H1 (cell line): ENCODE data around the gene TFG. TPM values are rescaled to one million over a fixed set of nuclear protein-coding genes. Genes with fewer than 3 reads are reported as not detected.

Source experiments
- CTCF ChIA-PET: fragments of 300-600 bp; sonication (Branson Sonifier 250); formaldehyde crosslinking; loops from one replicate; lab custom pipeline; 2021; ENCODE audit not compliant: partially characterized antibody; lab: Charles Lee
- POLR2A ChIA-PET: fragments of 300-600 bp; sonication (Branson Sonifier 250); formaldehyde crosslinking; loops from one replicate; lab custom pipeline; 2021; ENCODE audit warnings: inconsistent platforms; ENCODE audit not compliant: partially characterized antibody; lab: Charles Lee
- DNase-seq, 2 experiments: peaks; one replicate each; pipeline versions ENCODE4 v3.0.0 to v3.0.0-alpha.2; 2010 to 2022; ENCODE audit warnings: low spot score in 2 of 2, low read depth in 1 of 2, mixed read lengths in 1 of 2
- FAIRE-seq: peaks from 2 replicates; lab custom pipeline; 2011; peaks lifted over from hg19 to GRCh38; lab: Jason Lieb, UNC
- H2AFZ ChIP-seq: 2 replicates; pipeline ENCODE4 v1.8.1; 2012; ENCODE audit warnings: low read length, inconsistent platforms
- H2AK5ac ChIP-seq: 2 replicates; pipeline ENCODE4 v1.6.1; 2013; ENCODE audit warnings: low read depth, low read length
- H2BK120ac ChIP-seq: replicated peaks from 2 replicates; pipeline ENCODE3; 2013; ENCODE audit warnings: low read depth, low read length, inconsistent platforms
- H2BK12ac ChIP-seq: 2 replicates; pipeline ENCODE4 v1.6.1; 2013; ENCODE audit warnings: low read depth, low read length
- H2BK15ac ChIP-seq: 2 replicates; pipeline ENCODE4 v1.6.1; 2013; ENCODE audit warnings: low read length
- H2BK20ac ChIP-seq: 2 replicates; pipeline ENCODE4 v1.6.1; 2013; ENCODE audit warnings: low read length
- H2BK5ac ChIP-seq: 2 replicates; pipeline ENCODE4 v1.6.1; 2013; ENCODE audit warnings: low read depth, low read length
- H3K14ac ChIP-seq: 2 replicates; pipeline ENCODE4 v1.6.1; 2013; ENCODE audit warnings: inconsistent platforms; ENCODE audit not compliant: insufficient read length
- H3K18ac ChIP-seq: 2 replicates; pipeline ENCODE4 v1.6.1; 2013; ENCODE audit warnings: low read length; ENCODE audit errors: extremely low read depth
- H3K23ac ChIP-seq: 2 replicates; pipeline ENCODE4 v1.6.1; 2013; ENCODE audit warnings: inconsistent platforms; ENCODE audit not compliant: insufficient read length
- H3K23me2 ChIP-seq: 2 replicates; pipeline ENCODE4 v1.6.1; 2013; ENCODE audit warnings: low read depth, low read length
- H3K27ac ChIP-seq: 2 replicates; pipeline ENCODE4 v1.6.1; 2011; ENCODE audit warnings: low read depth, low read length, inconsistent platforms
- H3K27me3 ChIP-seq, 4 experiments: replicated peaks in 1 of 4; 1 replicate in 1 of 4; 2 replicates in 3 of 4; pipeline versions ENCODE4 v1.6.1 to v1.8.1; 2011 to 2013; ENCODE audit warnings: low read length in 3 of 4, mild to moderate bottlenecking in 3 of 4, inconsistent platforms in 2 of 4, mixed read lengths in 2 of 4, moderate library complexity in 1 of 4; ENCODE audit not compliant: control insufficient read depth in 3 of 4, insufficient read depth in 3 of 4; ENCODE audit errors: extremely low read depth in 1 of 4
- H3K36me3 ChIP-seq, 4 experiments: 2 replicates each; pipeline versions ENCODE4 v1.6.1 to v1.8.1; 2011 to 2013; ENCODE audit warnings: mild to moderate bottlenecking in 4 of 4, low read length in 3 of 4, moderate library complexity in 2 of 4, control low read depth in 1 of 4, inconsistent platforms in 1 of 4; ENCODE audit not compliant: insufficient read depth in 4 of 4, control insufficient read depth in 2 of 4
- H3K4ac ChIP-seq: replicated peaks from 2 replicates; pipeline ENCODE3; 2013; ENCODE audit warnings: low read length, low read depth, mixed read lengths, inconsistent platforms; ENCODE audit not compliant: insufficient read length
- H3K4me1 ChIP-seq, 4 experiments: replicated peaks in 1 of 4; 1 replicate in 1 of 4; 2 replicates in 3 of 4; pipeline versions ENCODE4 v1.6.1 to v1.8.1; 2011 to 2013; ENCODE audit warnings: low read length in 3 of 4, inconsistent platforms in 2 of 4, mixed read lengths in 1 of 4; ENCODE audit not compliant: insufficient read depth in 4 of 4, control insufficient read depth in 3 of 4
- H3K4me2 ChIP-seq, 2 experiments: 2 replicates each; pipeline versions ENCODE4 v1.6.1 to v1.8.1; 2011 to 2013; ENCODE audit warnings: low read depth in 2 of 2, low read length in 2 of 2, control low read depth in 1 of 2, inconsistent platforms in 1 of 2, mild to moderate bottlenecking in 1 of 2; ENCODE audit not compliant: insufficient read depth in 1 of 2
- H3K4me3 ChIP-seq, 4 experiments: fragments of 200-600, 300-600 bp in 1 of 4; sonication (generic), shearing (Covaris generic), sonication (Bioruptor Twin) in 1 of 4; 2 replicates each; pipeline versions ENCODE4 v1.5.1 to v1.8.1; 2011 to 2016; ENCODE audit warnings: low read length in 4 of 4, low read depth in 3 of 4, control low read depth in 2 of 4, inconsistent platforms in 2 of 4, mild to moderate bottlenecking in 2 of 4, mixed read lengths in 1 of 4, moderate library complexity in 1 of 4; ENCODE audit not compliant: insufficient read depth in 2 of 4; ENCODE audit errors: extremely low read depth in 1 of 4
- H3K56ac ChIP-seq: replicated peaks from 2 replicates; pipeline ENCODE3; 2013; ENCODE audit warnings: low read depth, mild to moderate bottlenecking, mixed read lengths, low read length, inconsistent platforms; ENCODE audit not compliant: insufficient read length
- H3K79me1 ChIP-seq: 2 replicates; pipeline ENCODE4 v1.6.1; 2013; ENCODE audit warnings: low read depth, low read length, control low read depth
- H3K79me2 ChIP-seq, 2 experiments: 2 replicates each; pipeline versions ENCODE4 v1.6.1 to v1.8.1; 2012 to 2013; ENCODE audit warnings: low read length in 2 of 2, mild to moderate bottlenecking in 2 of 2, inconsistent platforms in 1 of 2; ENCODE audit not compliant: insufficient read depth in 2 of 2, control insufficient read depth in 1 of 2
- H3K9ac ChIP-seq, 4 experiments: replicated peaks in 1 of 4; 1 replicate in 1 of 4; 2 replicates in 3 of 4; pipeline versions ENCODE4 v1.6.1 to v1.8.1; 2011 to 2013; ENCODE audit warnings: low read depth in 3 of 4, low read length in 3 of 4, control low read depth in 2 of 4, mild to moderate bottlenecking in 2 of 4, moderate library complexity in 2 of 4, inconsistent platforms in 1 of 4; ENCODE audit errors: extremely low read depth in 1 of 4
- H3K9me3 ChIP-seq, 2 experiments: 2 replicates each; pipeline versions ENCODE4 v1.6.1 to v1.8.1; 2012 to 2013; ENCODE audit warnings: mild to moderate bottlenecking in 2 of 2, moderate library complexity in 2 of 2, control low read depth in 1 of 2, inconsistent platforms in 1 of 2, low read depth in 1 of 2, low read length in 1 of 2, mixed read lengths in 1 of 2; ENCODE audit not compliant: insufficient read depth in 2 of 2
- H4K20me1 ChIP-seq, 2 experiments: replicated peaks in 1 of 2; 2 replicates each; pipeline versions ENCODE3 to v1.8.1; 2011 to 2013; ENCODE audit warnings: inconsistent platforms in 2 of 2, low read length in 2 of 2, mild to moderate bottlenecking in 1 of 2; ENCODE audit not compliant: insufficient read depth in 2 of 2, control insufficient read depth in 1 of 2
- H4K5ac ChIP-seq: 2 replicates; pipeline ENCODE4 v1.6.1; 2013; ENCODE audit warnings: low read length, low read depth, mixed read lengths, inconsistent platforms; ENCODE audit not compliant: insufficient read length
- H4K8ac ChIP-seq: 2 replicates; pipeline ENCODE4 v1.8.0; 2013; ENCODE audit warnings: mild to moderate bottlenecking, moderate library complexity, low read length, inconsistent platforms; ENCODE audit not compliant: insufficient read depth; ENCODE audit errors: extremely low read depth
- H4K91ac ChIP-seq: replicated peaks from 2 replicates; pipeline ENCODE3; 2013; ENCODE audit warnings: low read length, mixed read lengths, inconsistent platforms; ENCODE audit not compliant: insufficient read length
- CBX5 ChIP-seq: fragments of 300-800, 300-1000 bp; sonication (generic); IDR thresholded peaks from 2 replicates; pipeline ENCODE4 v1.7.1; 2016; ENCODE audit warnings: antibody characterized with exemption, low read length, low read depth
- CBX8 ChIP-seq: fragments of 300-800, 300-1000 bp; sonication (generic); IDR thresholded peaks from 2 replicates; pipeline ENCODE4 v1.7.1; 2016; ENCODE audit warnings: low read depth, low read length, borderline replicate concordance
- EZH2 ChIP-seq: fragments of 200-600 bp; sonication (generic); IDR thresholded peaks from 2 replicates; pipeline ENCODE4 v1.7.1; 2012; ENCODE audit warnings: low read depth, mild to moderate bottlenecking, moderate library complexity, low read length, inconsistent platforms; ENCODE audit not compliant: severe bottlenecking
- JUN ChIP-seq: IDR thresholded peaks from 2 replicates; pipeline ENCODE4 v1.6.1; 2011; ENCODE audit warnings: low read depth, mild to moderate bottlenecking, improper control_type of control experiment, low read length
- NANOG ChIP-seq: IDR thresholded peaks from 2 replicates; pipeline ENCODE4 v1.6.1; 2011; ENCODE audit warnings: low read length, low read depth, mild to moderate bottlenecking, inconsistent platforms; ENCODE audit not compliant: insufficient read depth, poor library complexity, severe bottlenecking
- NRF1 ChIP-seq: IDR thresholded peaks from 2 replicates; pipeline ENCODE4 v1.6.1; 2011; ENCODE audit warnings: mild to moderate bottlenecking, low read depth, low read length, improper control_type of control experiment
- PHF8 ChIP-seq: fragments of 200-600 bp; sonication (generic); conservative IDR thresholded peaks from 2 replicates; pipeline ENCODE4 v1.7.1; 2012; ENCODE audit warnings: low read depth, mild to moderate bottlenecking, inconsistent platforms, low read length, moderate library complexity
- POLR2AphosphoS5 ChIP-seq: IDR thresholded peaks from 2 replicates; pipeline ENCODE4 v1.6.1; 2011; ENCODE audit warnings: low read depth, low read length
- RAD21 ChIP-seq, 2 experiments: IDR thresholded peaks in 1 of 2; conservative IDR thresholded peaks in 1 of 2; 2 replicates each; pipeline ENCODE4 v1.6.1; 2011; ENCODE audit warnings: low read depth in 2 of 2, low read length in 2 of 2, improper control_type of control experiment in 1 of 2, inconsistent platforms in 1 of 2, mild to moderate bottlenecking in 1 of 2, moderate library complexity in 1 of 2
- RFX5 ChIP-seq: IDR thresholded peaks from 2 replicates; pipeline ENCODE4 v1.6.1; 2011; ENCODE audit warnings: low read depth, low read length, improper control_type of control experiment, borderline replicate concordance
- RNF2 ChIP-seq: fragments of 200-900, 300-1000 bp; sonication (generic); IDR thresholded peaks from 2 replicates; pipeline ENCODE4 v1.7.1; 2016; ENCODE audit warnings: borderline replicate concordance, low read depth, mild to moderate bottlenecking, antibody characterized with exemption, low read length; ENCODE audit not compliant: poor library complexity, severe bottlenecking; ENCODE audit errors: missing control alignments
- SIX5 ChIP-seq: IDR thresholded peaks from 2 replicates; pipeline ENCODE4 v1.6.1; 2011; ENCODE audit warnings: mild to moderate bottlenecking, low read depth, low read length
- TAF1 ChIP-seq: IDR thresholded peaks from 2 replicates; pipeline ENCODE4 v1.6.1; 2011; ENCODE audit warnings: mild to moderate bottlenecking, low read depth, low read length
- WGBS, 2 experiments: shearing (Covaris generic) in 1 of 2; methylation state at CpG; one replicate each; pipeline versions ENCODE4 v1.1.6 to v1.1.7; 2013 to 2015; ENCODE audit warnings: low lambda C conversion rate in 2 of 2, mixed read lengths in 2 of 2, inconsistent platforms in 1 of 2, low coverage in 1 of 2, missing lambda C conversion rate in 1 of 2; ENCODE audit not compliant: insufficient replicate concordance in 2 of 2, insufficient coverage in 1 of 2, insufficient read length in 1 of 2; ENCODE audit errors: extremely low coverage in 1 of 2, missing lambda C conversion rate in 1 of 2; 5-methylcytosine and 5-hydroxymethylcytosine counted together
- polyA plus RNA-seq, 7 experiments: library from polyadenylated mRNA; depleted of rRNA in 3 of 7; stranded (reverse) in 5 of 7; unstranded in 2 of 7; fragments of >200 nt in 5 of 7; fragments of 200-250 nt in 2 of 7; gene quantifications; 1 replicate in 5 of 7; 2 replicates in 1 of 7; 4 replicates in 1 of 7; pipeline versions ENCODE4 v1.2.1 to v1.2.3, GENCODE V29; 2011 to 2013; ENCODE audit warnings: missing spikeins in 2 of 7, mixed read lengths in 2 of 7
- total RNA-seq: library from RNA; stranded (reverse); fragmentation: NEBNext Ultra II Directional; extraction: Animal tissue kit (Norgen Biotek cat#: 25700); gene quantifications from 2 replicates; pipeline ENCODE4 v1.2.1, GENCODE V29; 2021

Gene TFG
- total and polyA plus RNA-seq, 2 of the 8 experiments (the other 6 are each of a cell fraction or from before 2014, with no cell fraction given) = 81.9 to 98.4 TPM

- no peak overlapping the region for H4K5ac ChIP-seq
- no peak overlapping the region for H3K18ac ChIP-seq
- H3K9ac ChIP-seq = no peak overlapping the region
- no peak overlapping the region for H3K56ac ChIP-seq
- ChIA-PET POLR2A (no interaction called here), CTCF (no interaction called here)
- FAIRE-seq = no peak
- H2AFZ ChIP-seq = no peak overlapping the region
- no peak overlapping the region for H4K91ac ChIP-seq
- H3K14ac ChIP-seq = no peak overlapping the region
- no peaks in the 10 kb centered on the region for H3K23me2 ChIP-seq
- 87% methylated on average over 2 of the region's 2 CpGs; no CpG with 5 or more reads in 1 of the 2 experiments for WGBS, 2 experiments
- no peaks in the 10 kb centered on the region for H3K27me3 ChIP-seq
- no peak overlapping the region for H3K27ac ChIP-seq
- no peak overlapping the region for H2AK5ac ChIP-seq
- no peak for DNase-seq
- no peak overlapping the region for H3K4me2 ChIP-seq
- no peak overlapping the region for H2BK5ac ChIP-seq
- no peak overlapping the region for H4K8ac ChIP-seq
- H2BK120ac ChIP-seq = no peak overlapping the region
- no peak overlapping the region for H2BK12ac ChIP-seq
- no peaks in the 10 kb centered on the region for H3K79me1 ChIP-seq
- H3K4ac ChIP-seq = no peak overlapping the region
- no peaks in the 10 kb centered on the region for H3K9me3 ChIP-seq
- H3K23ac ChIP-seq = no peak overlapping the region
- no peak overlapping the region for H2BK15ac ChIP-seq
- H3K4me3 ChIP-seq = no peak overlapping the region
- no peak for TF ChIP-seq CBX8
- TF ChIP-seq PHF8 = no peak
- TF ChIP-seq SIX5 = no peak
- TF ChIP-seq RNF2 = no peak
- no peak for TF ChIP-seq RAD21 (IDR thresholded peaks at IDR 0.05 in 1 of 2, conservative IDR thresholded peaks at IDR 0.05 in 1 of 2; ENCODE audit: low read depth in 2 of 2, low read length in 2 of 2)
- TF ChIP-seq POLR2AphosphoS5 = no peak
- no peak for TF ChIP-seq RFX5
- TF ChIP-seq CBX5 = no peak
- TF ChIP-seq TAF1 = no peak
- no peak for TF ChIP-seq NANOG
- TF ChIP-seq JUN = no peak
- TF ChIP-seq EZH2 = no peak
- no peak for TF ChIP-seq NRF1
- H2BK20ac ChIP-seq = no peak overlapping the region
- no peaks in the 10 kb centered on the region for H3K79me2 ChIP-seq
- H3K4me1 ChIP-seq = no peaks in the 10 kb centered on the region
- H3K36me3 ChIP-seq = no peaks in the 10 kb centered on the region
- no peaks in the 10 kb centered on the region for H4K20me1 ChIP-seq
Observed at GRCh38 chr3:100789579-100789978, 80.3 kb downstream of the TFG start.
